Large intestine (tissue), 3 donors: ENCODE measurements around the gene TTL. TPM values are rescaled to one million over a fixed set of nuclear protein-coding genes. Genes with fewer than 3 reads are reported as not detected.
"Not testable (repeated sequence)": the region's sequence is repeated elsewhere in the genome, so short reads cannot be mapped to it uniquely, and the experiment has no call there.

Experiments used
- DNase-seq, 2 donors: peaks; one replicate each; pipeline versions ENCODE4 v3.0.0 to v3.0.0-alpha.2; 2013
- H3K27ac ChIP-seq: one replicate; pipeline ENCODE4 v1.5.1; 2013; ENCODE audit warnings: low read length
- H3K27me3 ChIP-seq: 2 replicates; pipeline ENCODE4 v1.6.1; 2013; ENCODE audit warnings: low read length; ENCODE audit not compliant: control insufficient read depth, insufficient read depth
- H3K36me3 ChIP-seq: 2 replicates; pipeline ENCODE4 v1.6.1; 2013; ENCODE audit warnings: low read length; ENCODE audit not compliant: control insufficient read depth, insufficient read depth
- H3K4me1 ChIP-seq: one replicate; pipeline ENCODE4 v1.6.1; 2013; ENCODE audit warnings: low read length; ENCODE audit not compliant: control insufficient read depth, insufficient read depth
- H3K4me3 ChIP-seq: one replicate; pipeline ENCODE4 v1.5.1; 2013; ENCODE audit warnings: low read length
- H3K9me3 ChIP-seq: one replicate; pipeline ENCODE4 v1.6.1; 2013; ENCODE audit warnings: mild to moderate bottlenecking, low read depth, low read length, moderate library complexity; ENCODE audit not compliant: control insufficient read depth
- WGBS: methylation state at CpG from one replicate; pipeline ENCODE4 v1.1.5; 2013; ENCODE audit warnings: low lambda C conversion rate; ENCODE audit not compliant: insufficient coverage; 5-methylcytosine and 5-hydroxymethylcytosine counted together
- polyA plus RNA-seq: library from polyadenylated mRNA; unstranded; fragments of 120-200 nt; gene quantifications from one replicate; pipeline ENCODE4 v1.2.1, GENCODE V29; 2013

The TTL gene
- polyA plus RNA-seq, 1 donor: 20.8 TPM

GRCh38 chr2:112541315-112542122, 59.6 kb downstream of the TTL start:
- peak; percentile 2 to 54 for DNase-seq
- Histone ChIP-seq H3K4me3 (peak overlapping the region; percentile 94), H3K27me3 (no peaks in the 10 kb centered on the region), H3K9me3 (no peaks in the 10 kb centered on the region), H3K36me3 (peaks cover 4% of the 10 kb centered on the region), H3K27ac (peak overlapping the region; percentile 85), H3K4me1 (peaks cover 8% of the 10 kb centered on the region)
- WGBS: 7% methylated on average over 3 of the region's 34 CpGs

- Histone ChIP-seq H3K9me3 (no peaks in the 10 kb centered on the region), H3K27ac (peak within 1 kb of the TSS; percentile 85), H3K27me3 (no peaks in the 10 kb centered on the region), H3K4me3 (peak within 1 kb of the TSS; percentile 94), H3K36me3 (peaks cover 10% of the 10 kb centered on the region), H3K4me1 (peaks cover 8% of the 10 kb centered on the region)
- 0% methylated on average over 2 of the region's 67 CpGs for WGBS
- DNase-seq: peak; percentile 69 to 93
These were observed 60.4 kb downstream of the TTL start, which contains the start of gene POLR1B for GRCh38 chr2:112542123-112542983. TSS of gene POLR1B (plus strand) at chr2:112542465. CDS start at chr2:112542495, 30 bp downstream.

GRCh38 chr2:112542984-112543661, 61.2 kb downstream of the TTL start:
- Histone ChIP-seq H3K9me3 (no peaks in the 10 kb centered on the region), H3K27ac (peak overlapping the region; percentile 85), H3K4me3 (peak overlapping the region; percentile 94), H3K36me3 (peaks cover 18% of the 10 kb centered on the region), H3K27me3 (no peaks in the 10 kb centered on the region), H3K4me1 (peaks cover 8% of the 10 kb centered on the region)
- WGBS: 0% methylated on average over 3 of the region's 18 CpGs
- DNase-seq: peak in 1 of 2 donors; percentile 23

- 100% methylated on average over 1 of the region's 4 CpGs for WGBS
- Histone ChIP-seq H3K36me3 (peaks cover 44% of the 10 kb centered on the region), H3K4me3 (no peak overlapping the region), H3K27ac (no peak overlapping the region), H3K27me3 (no peaks in the 10 kb centered on the region), H3K9me3 (no peaks in the 10 kb centered on the region), H3K4me1 (peaks cover 4% of the 10 kb centered on the region)
- no peak for DNase-seq
These were observed 65.4 kb downstream of the TTL start for GRCh38 chr2:112547333-112547732.

GRCh38 chr2:112548980-112549379, 67.0 kb downstream of the TTL start:
- H3K9me3 ChIP-seq: no peaks in the 10 kb centered on the region
- WGBS: 92% methylated on average over 2 of the region's 2 CpGs
- H3K27me3 ChIP-seq: no peaks in the 10 kb centered on the region
- no peaks in the 10 kb centered on the region for H3K4me1 ChIP-seq
- H3K27ac ChIP-seq: no peak overlapping the region
- no peak overlapping the region for H3K4me3 ChIP-seq
- no peak for DNase-seq
- peaks cover 61% of the 10 kb centered on the region for H3K36me3 ChIP-seq

GRCh38 chr2:112566104-112566503, 84.1 kb downstream of the TTL start:
- Histone ChIP-seq H3K27ac (no peak overlapping the region), H3K36me3 (peaks cover 70% of the 10 kb centered on the region), H3K4me3 (no peak overlapping the region), H3K9me3 (no peaks in the 10 kb centered on the region), H3K27me3 (no peaks in the 10 kb centered on the region), H3K4me1 (no peaks in the 10 kb centered on the region)
- WGBS: 100% methylated on average over 1 of the region's 3 CpGs
- no peak for DNase-seq

- H3K27me3 ChIP-seq, H3K4me3 ChIP-seq, H3K4me1 ChIP-seq, DNase-seq, H3K27ac ChIP-seq, H3K9me3 ChIP-seq: not testable (repeated sequence)
- peaks cover 71% of the 10 kb centered on the region for H3K36me3 ChIP-seq
- no CpG with 5 or more reads among the region's 5 CpGs for WGBS
These were observed 84.6 kb downstream of the TTL start for GRCh38 chr2:112566508-112566907.

- H3K4me1 ChIP-seq: no peaks in the 10 kb centered on the region
These were observed 90.0 kb downstream of the TTL start for GRCh38 chr2:112572005-112572404.

GRCh38 chr2:112577756-112578155, 95.8 kb downstream of the TTL start:
- H3K9me3 ChIP-seq: no peaks in the 10 kb centered on the region
- no peaks in the 10 kb centered on the region for H3K4me1 ChIP-seq
- DNase-seq: no peak
- peaks cover 30% of the 10 kb centered on the region for H3K36me3 ChIP-seq
- 60% methylated on average over 1 of the region's 5 CpGs for WGBS
- no peaks in the 10 kb centered on the region for H3K27me3 ChIP-seq
- H3K27ac ChIP-seq: no peak overlapping the region
- H3K4me3 ChIP-seq: no peak overlapping the region

More at GRCh38 chr2:112572005-112572404, 90.0 kb downstream of the TTL start:
- no peaks in the 10 kb centered on the region for H3K9me3 ChIP-seq
- 100% methylated on average over 3 of the region's 7 CpGs for WGBS
- no peak overlapping the region for H3K27ac ChIP-seq
- peaks cover 76% of the 10 kb centered on the region for H3K36me3 ChIP-seq
- no peaks in the 10 kb centered on the region for H3K27me3 ChIP-seq
- no peak overlapping the region for H3K4me3 ChIP-seq
- no peak for DNase-seq

GRCh38 chr2:112579241-112579640, 97.3 kb downstream of the TTL start:
- Histone ChIP-seq H3K27ac (no peak overlapping the region), H3K27me3 (no peaks in the 10 kb centered on the region), H3K36me3 (peaks cover 21% of the 10 kb centered on the region), H3K9me3 (no peaks in the 10 kb centered on the region), H3K4me3 (no peak overlapping the region), H3K4me1 (peaks cover 8% of the 10 kb centered on the region)
- DNase-seq: no peak
